Measurements from ENCODE around the gene PCDHGA10.
"Not testable (repeated sequence)": the region's sequence is repeated elsewhere in the genome, so short reads cannot be mapped to it uniquely, and the experiment has no call there.

Gene PCDHGA10

GRCh38 chr5:141427783-141428426, 15.1 kb downstream of the PCDHGA10 start:
- DNase-seq, result no peak

DNA sequence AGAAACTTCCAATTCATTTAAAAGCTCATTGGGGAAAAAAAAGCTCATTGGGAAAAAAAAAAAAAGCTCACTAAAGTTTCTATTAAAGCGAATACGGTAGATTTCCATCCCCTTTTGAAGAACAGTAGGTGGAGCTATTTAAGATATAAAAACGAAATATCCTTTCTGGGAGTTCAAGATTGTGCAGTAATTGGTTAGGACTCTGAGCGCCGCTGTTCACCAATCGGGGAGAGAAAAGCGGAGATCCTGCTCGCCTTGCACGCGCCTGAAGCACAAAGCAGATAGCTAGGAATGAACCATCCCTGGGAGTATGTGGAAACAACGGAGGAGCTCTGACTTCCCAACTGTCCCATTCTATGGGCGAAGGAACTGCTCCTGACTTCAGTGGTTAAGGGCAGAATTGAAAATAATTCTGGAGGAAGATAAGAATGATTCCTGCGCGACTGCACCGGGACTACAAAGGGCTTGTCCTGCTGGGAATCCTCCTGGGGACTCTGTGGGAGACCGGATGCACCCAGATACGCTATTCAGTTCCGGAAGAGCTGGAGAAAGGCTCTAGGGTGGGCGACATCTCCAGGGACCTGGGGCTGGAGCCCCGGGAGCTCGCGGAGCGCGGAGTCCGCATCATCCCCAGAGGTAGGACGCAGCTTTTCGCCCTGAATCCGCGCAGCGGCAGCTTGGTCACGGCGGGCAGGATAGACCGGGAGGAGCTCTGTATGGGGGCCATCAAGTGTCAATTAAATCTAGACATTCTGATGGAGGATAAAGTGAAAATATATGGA, 17.7 kb downstream of the PCDHGA10 start, which contains the start of gene PCDHGA12:
PCDHGA12 (plus strand) TSS at position 176 of the 782 bp plus-strand sequence; CDS start at position 429, 253 bp downstream.
- no peak for DNase-seq

DNA sequence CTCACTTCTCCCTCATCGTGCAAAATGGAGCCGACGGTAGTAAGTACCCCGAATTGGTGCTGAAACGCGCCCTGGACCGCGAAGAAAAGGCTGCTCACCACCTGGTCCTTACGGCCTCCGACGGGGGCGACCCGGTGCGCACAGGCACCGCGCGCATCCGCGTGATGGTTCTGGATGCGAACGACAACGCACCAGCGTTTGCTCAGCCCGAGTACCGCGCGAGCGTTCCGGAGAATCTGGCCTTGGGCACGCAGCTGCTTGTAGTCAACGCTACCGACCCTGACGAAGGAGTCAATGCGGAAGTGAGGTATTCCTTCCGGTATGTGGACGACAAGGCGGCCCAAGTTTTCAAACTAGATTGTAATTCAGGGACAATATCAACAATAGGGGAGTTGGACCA, 18.5 kb downstream of the PCDHGA10 start:
- no peak for DNase-seq

GRCh38 chr5:141432308-141432707, 19.5 kb downstream of the PCDHGA10 start:
- DNase-seq, result not testable (repeated sequence)

DNA sequence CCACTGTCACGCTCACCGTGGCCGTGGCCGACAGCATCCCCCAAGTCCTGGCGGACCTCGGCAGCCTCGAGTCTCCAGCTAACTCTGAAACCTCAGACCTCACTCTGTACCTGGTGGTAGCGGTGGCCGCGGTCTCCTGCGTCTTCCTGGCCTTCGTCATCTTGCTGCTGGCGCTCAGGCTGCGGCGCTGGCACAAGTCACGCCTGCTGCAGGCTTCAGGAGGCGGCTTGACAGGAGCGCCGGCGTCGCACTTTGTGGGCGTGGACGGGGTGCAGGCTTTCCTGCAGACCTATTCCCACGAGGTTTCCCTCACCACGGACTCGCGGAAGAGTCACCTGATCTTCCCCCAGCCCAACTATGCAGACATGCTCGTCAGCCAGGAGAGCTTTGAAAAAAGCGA, 19.9 kb downstream of the PCDHGA10 start:
- not testable (repeated sequence) for DNase-seq

- DNase-seq, result no peak
Observed at GRCh38 chr5:141434006-141434405, 21.2 kb downstream of the PCDHGA10 start.

GRCh38 chr5:141437221-141437620, 24.4 kb downstream of the PCDHGA10 start:
- no peak for DNase-seq

GRCh38 chr5:141439411-141440141, 26.8 kb downstream of the PCDHGA10 start:
- no peak for DNase-seq

DNA sequence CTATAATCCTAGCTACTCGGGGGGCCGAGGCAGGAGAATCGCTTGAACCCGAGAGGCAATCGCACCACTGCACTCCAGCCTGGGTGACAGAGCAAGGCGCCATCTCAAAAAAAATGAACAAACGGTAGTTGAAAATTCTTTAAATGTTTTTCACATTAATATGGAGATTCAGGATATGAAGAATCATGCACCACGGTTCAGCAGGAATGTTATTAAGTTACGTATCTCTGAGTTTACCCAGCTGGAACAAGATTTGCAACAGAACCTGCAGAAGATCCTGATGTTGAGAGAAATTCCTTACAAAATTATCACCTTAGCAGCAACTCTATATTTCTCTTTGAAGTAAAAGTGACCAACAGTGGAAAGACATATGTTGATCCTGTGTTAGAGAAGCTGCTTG, 27.6 kb downstream of the PCDHGA10 start:
- DNase-seq, result no peak

DNA sequence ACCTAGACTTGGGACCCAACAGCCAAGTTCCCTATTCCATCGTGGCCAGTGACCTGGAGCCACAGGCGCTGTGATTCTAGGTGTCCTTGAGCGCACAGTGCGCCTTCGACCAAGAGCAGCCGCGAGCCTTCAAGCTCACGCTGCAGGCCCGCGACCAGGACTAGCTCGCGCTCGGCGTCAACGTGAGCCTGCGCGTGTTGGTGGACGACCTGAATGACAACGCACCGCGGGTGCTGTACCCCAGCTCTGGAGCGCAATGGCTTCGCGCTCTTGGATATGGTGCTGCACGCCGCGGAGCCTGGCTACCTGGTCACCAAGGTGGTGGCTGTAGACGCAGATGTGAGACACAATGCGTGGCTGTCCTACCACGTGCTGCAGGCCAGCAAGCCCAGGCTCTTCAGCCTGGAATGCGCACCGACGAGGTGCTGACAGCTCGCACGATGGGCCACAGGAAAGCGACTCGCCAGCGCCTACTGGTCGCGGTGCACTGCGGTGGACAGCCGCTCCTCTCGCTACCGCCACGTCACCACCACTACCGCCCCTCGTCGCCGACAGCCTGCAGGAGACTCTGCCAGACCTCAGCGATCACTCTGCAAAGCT, 28.9 kb downstream of the PCDHGA10 start:
- DNase-seq, result no peak

- DNase-seq, result no peak
Observed at GRCh38 chr5:141465351-141465750, 52.6 kb downstream of the PCDHGA10 start.
